HG02884 (cell line): Measurements from ENCODE around the gene SUPT3H.
"Not testable (repeated sequence)": the region's sequence is repeated elsewhere in the genome, so short reads cannot be mapped to it uniquely, and the experiment has no call there.

ENCODE experiments used
- ATAC-seq: cut with Tn5 transposase; IDR thresholded peaks from one replicate; pipeline ENCODE4 v1.9.1; 2021; ENCODE audit warnings: mild to moderate bottlenecking, moderate library complexity; ENCODE audit not compliant: unreplicated experiment

The SUPT3H gene

GRCh38 chr6:45073771-45074170, 304.0 kb downstream of the SUPT3H start:
- no peak for ATAC-seq

- ATAC-seq, result no peak
These were observed 305.1 kb downstream of the SUPT3H start for GRCh38 chr6:45072673-45073072.

- ATAC-seq, result no peak
These were observed 305.7 kb downstream of the SUPT3H start for GRCh38 chr6:45072016-45072415.

GRCh38 chr6:45069091-45069490, 308.6 kb downstream of the SUPT3H start:
- no peak for ATAC-seq

GRCh38 chr6:45067446-45067845, 310.3 kb downstream of the SUPT3H start:
- ATAC-seq, result not testable (repeated sequence)

- not testable (repeated sequence) for ATAC-seq
These were observed 315.1 kb downstream of the SUPT3H start for GRCh38 chr6:45062659-45063058.

- no peak for ATAC-seq
These were observed 320.0 kb downstream of the SUPT3H start for GRCh38 chr6:45057711-45058110.

GRCh38 chr6:45054610-45055009, 323.1 kb downstream of the SUPT3H start:
- ATAC-seq, result no peak

GRCh38 chr6:45052325-45052724, 325.4 kb downstream of the SUPT3H start:
- no peak for ATAC-seq

GRCh38 chr6:45049188-45049843, 328.4 kb downstream of the SUPT3H start:
- ATAC-seq, result no peak

GRCh38 chr6:45047573-45047972, 330.2 kb downstream of the SUPT3H start:
- no peak for ATAC-seq

- no peak for ATAC-seq
These were observed 332.5 kb downstream of the SUPT3H start for GRCh38 chr6:45045253-45045601.

- no peak for ATAC-seq
These were observed 333.1 kb downstream of the SUPT3H start for GRCh38 chr6:45044510-45045252.

- no peak for ATAC-seq
These were observed 333.6 kb downstream of the SUPT3H start for GRCh38 chr6:45044086-45044485.

- not testable (repeated sequence) for ATAC-seq
These were observed 335.1 kb downstream of the SUPT3H start for GRCh38 chr6:45042673-45043072.

- no peak for ATAC-seq
These were observed 339.5 kb downstream of the SUPT3H start for GRCh38 chr6:45038226-45038625.

GRCh38 chr6:45036103-45036502, 341.6 kb downstream of the SUPT3H start:
- ATAC-seq, result no peak

GRCh38 chr6:45032426-45032825, 345.3 kb downstream of the SUPT3H start:
- ATAC-seq, result no peak

- ATAC-seq, result no peak
These were observed 346.1 kb downstream of the SUPT3H start for GRCh38 chr6:45031601-45032000.

- no peak for ATAC-seq
These were observed 350.6 kb downstream of the SUPT3H start for GRCh38 chr6:45027126-45027525.

- no peak for ATAC-seq
These were observed 351.7 kb downstream of the SUPT3H start for GRCh38 chr6:45026003-45026516.

GRCh38 chr6:45024610-45025009, 353.1 kb downstream of the SUPT3H start:
- no peak for ATAC-seq
